OCI-LY3 (cell line): ENCODE measurements around the gene NBDY.
"Not testable (repeated sequence)": the region's sequence is repeated elsewhere in the genome, so short reads cannot be mapped to it uniquely, and the experiment has no call there.

ENCODE experiments used
- H2AFZ ChIP-seq: fragments of 200-600, 300-600 bp; shearing (Covaris generic); 2 replicates; pipeline ENCODE4 v1.6.0; 2014; ENCODE audit warnings: antibody characterized with exemption, low read depth, low read length
- H3K27ac ChIP-seq: fragments of 200-600, 300-600 bp; sonication (generic); 2 replicates; pipeline ENCODE4 v1.5.1; 2014; ENCODE audit warnings: mild to moderate bottlenecking, low read length, moderate library complexity, mixed read lengths
- H3K27me3 ChIP-seq: fragments of 200-600, 300-600 bp; sonication (generic); 2 replicates; pipeline ENCODE4 v1.6.1; 2014; ENCODE audit warnings: low read depth, low read length, mixed read lengths
- H3K36me3 ChIP-seq: fragments of 200-600, 300-600 bp; sonication (generic); replicated peaks from 2 replicates; pipeline ENCODE3; 2014; ENCODE audit warnings: low read depth, low read length, mixed read lengths
- H3K4me1 ChIP-seq: fragments of 300-600, 200-600 bp; sonication (generic); 2 replicates; pipeline ENCODE4 v1.6.1; 2014; ENCODE audit warnings: low read length, mixed read lengths
- H3K4me2 ChIP-seq: fragments of 200-600, 300-600 bp; sonication (generic); 2 replicates; pipeline ENCODE4 v1.6.1; 2014; ENCODE audit warnings: low read length, mixed read lengths
- H3K4me3 ChIP-seq: fragments of 300-600, 200-600 bp; sonication (generic); 2 replicates; pipeline ENCODE4 v1.5.1; 2014; ENCODE audit warnings: antibody characterized with exemption, mild to moderate bottlenecking, low read length, moderate library complexity
- H3K79me2 ChIP-seq: fragments of 300-600, 200-600 bp; shearing (Covaris generic); 2 replicates; pipeline ENCODE4 v1.6.1; 2014; ENCODE audit warnings: mild to moderate bottlenecking, low read length, mixed read lengths
- H3K9ac ChIP-seq: fragments of 300-600, 200-600 bp; shearing (Covaris generic); 2 replicates; pipeline ENCODE4 v1.6.0; 2014; ENCODE audit warnings: mild to moderate bottlenecking, low read length, moderate library complexity
- H3K9me3 ChIP-seq: fragments of 200-600, 300-600 bp; shearing (Covaris generic); 2 replicates; pipeline ENCODE4 v1.6.1; 2014; ENCODE audit warnings: low read length, mixed read lengths; ENCODE audit not compliant: insufficient read depth
- H4K20me1 ChIP-seq: fragments of 200-600, 300-600 bp; sonication (generic); 2 replicates; pipeline ENCODE4 v1.6.1; 2016; ENCODE audit warnings: low read length, mixed read lengths; ENCODE audit not compliant: insufficient read depth
- EZH2phosphoT487 ChIP-seq: fragments of 200-600 bp; shearing (Covaris generic); IDR thresholded peaks from 2 replicates; pipeline ENCODE4 v1.6.1; 2018; ENCODE audit warnings: antibody characterized with exemption, mixed run types, low read depth
- TF ChIP-seq, protein P1 (sequence below): fragments of 200-600, 300-600 bp; sonication (generic); IDR thresholded peaks from 2 replicates; pipeline ENCODE4 v1.5.1; 2014; ENCODE audit warnings: antibody characterized with exemption, low read length, low read depth

Gene NBDY

GRCh38 chrX:56780681-56781649, 51.9 kb downstream of the NBDY start:
- H3K27ac ChIP-seq = not testable (repeated sequence)

DNA sequence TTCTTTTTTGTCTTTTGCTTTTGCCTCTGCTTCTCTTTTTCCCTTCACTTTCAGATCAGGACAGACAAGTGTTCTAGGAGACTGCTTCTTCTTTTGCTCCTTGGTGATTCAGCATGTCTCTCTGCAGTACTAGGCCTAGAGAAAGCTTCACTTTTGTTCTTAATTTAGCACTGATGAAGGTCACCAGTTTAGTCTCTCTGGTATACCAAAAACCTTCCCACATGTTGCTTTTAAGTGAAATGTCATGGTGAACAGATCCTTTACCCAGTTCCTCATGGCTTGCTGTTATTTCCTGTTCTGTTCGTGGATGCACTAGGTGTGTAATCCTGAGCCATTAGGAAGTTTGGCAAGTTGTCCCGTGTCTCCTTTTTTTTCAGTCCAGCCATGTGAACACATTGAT, 53.3 kb downstream of the NBDY start:
- H3K4me1 ChIP-seq = no peaks in the 10 kb centered on the region
- H3K4me2 ChIP-seq = no peak overlapping the region
- no peaks in the 10 kb centered on the region for H3K36me3 ChIP-seq
- H3K27ac ChIP-seq = no peak overlapping the region
- H3K9ac ChIP-seq = no peak overlapping the region
- H2AFZ ChIP-seq = no peak overlapping the region
- no peak for TF ChIP-seq EZH2phosphoT487
- TF ChIP-seq, protein P1, sequence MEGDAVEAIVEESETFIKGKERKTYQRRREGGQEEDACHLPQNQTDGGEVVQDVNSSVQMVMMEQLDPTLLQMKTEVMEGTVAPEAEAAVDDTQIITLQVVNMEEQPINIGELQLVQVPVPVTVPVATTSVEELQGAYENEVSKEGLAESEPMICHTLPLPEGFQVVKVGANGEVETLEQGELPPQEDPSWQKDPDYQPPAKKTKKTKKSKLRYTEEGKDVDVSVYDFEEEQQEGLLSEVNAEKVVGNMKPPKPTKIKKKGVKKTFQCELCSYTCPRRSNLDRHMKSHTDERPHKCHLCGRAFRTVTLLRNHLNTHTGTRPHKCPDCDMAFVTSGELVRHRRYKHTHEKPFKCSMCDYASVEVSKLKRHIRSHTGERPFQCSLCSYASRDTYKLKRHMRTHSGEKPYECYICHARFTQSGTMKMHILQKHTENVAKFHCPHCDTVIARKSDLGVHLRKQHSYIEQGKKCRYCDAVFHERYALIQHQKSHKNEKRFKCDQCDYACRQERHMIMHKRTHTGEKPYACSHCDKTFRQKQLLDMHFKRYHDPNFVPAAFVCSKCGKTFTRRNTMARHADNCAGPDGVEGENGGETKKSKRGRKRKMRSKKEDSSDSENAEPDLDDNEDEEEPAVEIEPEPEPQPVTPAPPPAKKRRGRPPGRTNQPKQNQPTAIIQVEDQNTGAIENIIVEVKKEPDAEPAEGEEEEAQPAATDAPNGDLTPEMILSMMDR = no peak
- no peaks in the 10 kb centered on the region for H4K20me1 ChIP-seq
- no peaks in the 10 kb centered on the region for H3K79me2 ChIP-seq
- H3K4me3 ChIP-seq = no peak overlapping the region
- no peaks in the 10 kb centered on the region for H3K9me3 ChIP-seq
- no peaks in the 10 kb centered on the region for H3K27me3 ChIP-seq

More at GRCh38 chrX:56780681-56781649, 51.9 kb downstream of the NBDY start:
- H4K20me1 ChIP-seq, H3K9me3 ChIP-seq, H3K27me3 ChIP-seq, H3K4me3 ChIP-seq, H3K9ac ChIP-seq, H3K4me1 ChIP-seq, H3K79me2 ChIP-seq, H3K4me2 ChIP-seq, H3K36me3 ChIP-seq, H2AFZ ChIP-seq: not testable (repeated sequence)

DNA sequence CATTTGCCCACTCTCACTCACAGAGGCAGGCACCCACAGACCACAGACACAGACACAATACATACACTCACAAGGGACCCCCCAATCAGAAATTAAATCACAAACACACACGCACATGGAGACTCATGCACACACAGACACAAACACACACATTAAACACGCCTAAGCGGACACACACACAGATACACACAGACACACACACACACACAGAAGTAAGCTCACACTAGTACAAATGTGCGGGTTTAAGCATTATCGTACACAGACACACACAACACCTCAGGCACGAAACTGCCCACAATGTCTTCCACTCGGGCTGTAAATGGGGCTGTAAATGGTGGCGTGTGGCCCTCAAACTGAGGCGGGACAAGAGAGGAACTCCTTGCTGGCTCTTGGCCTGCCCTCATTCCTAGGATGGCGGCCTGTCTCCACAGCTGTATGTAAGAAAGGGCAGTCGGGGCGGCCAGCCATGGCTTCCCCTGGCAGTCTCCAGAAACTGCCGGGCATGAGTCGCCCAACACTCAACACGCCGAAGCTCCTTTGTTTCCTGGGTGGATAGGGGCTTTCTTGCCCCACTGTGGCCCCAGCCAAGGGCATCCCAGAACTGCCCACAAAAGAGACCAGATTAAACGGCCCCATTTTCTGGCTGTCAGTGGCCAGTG, 53.9 kb downstream of the NBDY start:
- no peaks in the 10 kb centered on the region for H4K20me1 ChIP-seq
- no peaks in the 10 kb centered on the region for H3K4me1 ChIP-seq
- TF ChIP-seq EZH2phosphoT487 = no peak
- TF ChIP-seq, protein P1 = no peak
- H3K4me2 ChIP-seq = no peak overlapping the region
- H3K36me3 ChIP-seq = no peaks in the 10 kb centered on the region
- no peaks in the 10 kb centered on the region for H3K27me3 ChIP-seq
- H3K9me3 ChIP-seq = no peaks in the 10 kb centered on the region
- H3K9ac ChIP-seq = no peak overlapping the region
- H3K79me2 ChIP-seq = no peaks in the 10 kb centered on the region
- no peak overlapping the region for H2AFZ ChIP-seq
- H3K4me3 ChIP-seq = no peak overlapping the region
- no peak overlapping the region for H3K27ac ChIP-seq

DNA sequence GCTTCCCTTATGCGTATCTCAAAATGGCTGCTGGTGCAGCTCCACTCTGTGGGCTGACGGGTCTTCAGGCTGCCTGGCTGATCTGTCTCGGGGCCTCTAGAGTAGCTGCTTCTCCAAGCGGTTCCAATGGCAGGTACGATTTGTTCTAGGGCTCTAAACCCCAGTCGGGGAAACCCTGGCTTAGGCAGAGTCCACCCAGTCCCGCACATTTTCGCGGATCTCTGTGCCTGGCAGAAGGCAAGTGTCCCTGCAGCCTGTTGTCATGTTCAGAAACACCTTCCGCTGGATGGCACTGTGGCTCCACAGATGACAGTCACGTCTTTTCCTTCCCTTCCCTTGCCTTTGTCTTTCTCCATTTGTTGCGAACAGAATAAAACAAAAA, 54.4 kb downstream of the NBDY start:
- Histone ChIP-seq H3K4me3 (no peak overlapping the region), H3K27me3 (no peaks in the 10 kb centered on the region), H2AFZ (no peak overlapping the region), H3K27ac (no peak overlapping the region), H3K4me2 (no peak overlapping the region), H3K36me3 (no peaks in the 10 kb centered on the region), H3K79me2 (no peaks in the 10 kb centered on the region), H3K4me1 (no peaks in the 10 kb centered on the region), H3K9me3 (no peaks in the 10 kb centered on the region), H3K9ac (no peak overlapping the region), H4K20me1 (no peaks in the 10 kb centered on the region)
- TF ChIP-seq, protein P1 = no peak
- TF ChIP-seq EZH2phosphoT487 = no peak
